GM08714 (cell line): ENCODE measurements around the gene SLC4A2.

Experiments
- H3K4me3 ChIP-seq: fragments of 200-500 bp; sonication (Bioruptor generic); 2 replicates; pipeline ENCODE4 v1.5.1; 2014; ENCODE audit warnings: mild to moderate bottlenecking, low read length, inconsistent platforms
- ZNF274 ChIP-seq: IDR thresholded peaks from 2 replicates; pipeline ENCODE4 v1.6.1; 2012; ENCODE audit warnings: mild to moderate bottlenecking, low read depth, low read length

The SLC4A2 gene

GRCh38 chr7:151089893-151090730 lies 30.7 kb downstream of the SLC4A2 start:
- H3K4me3 ChIP-seq: no peak overlapping the region
- TF ChIP-seq ZNF274: no peak

- no peak overlapping the region for H3K4me3 ChIP-seq
- no peak for TF ChIP-seq ZNF274
These were observed 31.6 kb downstream of the SLC4A2 start for GRCh38 chr7:151091003-151091402.

- no peak overlapping the region for H3K4me3 ChIP-seq
- TF ChIP-seq ZNF274: no peak
These were observed 32.0 kb downstream of the SLC4A2 start for GRCh38 chr7:151091431-151091830.

- H3K4me3 ChIP-seq: no peak overlapping the region
- no peak for TF ChIP-seq ZNF274
These were observed 32.6 kb downstream of the SLC4A2 start for GRCh38 chr7:151091988-151092387.

- TF ChIP-seq ZNF274: no peak
- H3K4me3 ChIP-seq: no peak overlapping the region
These were observed 34.4 kb downstream of the SLC4A2 start for GRCh38 chr7:151093748-151094147.

GRCh38 chr7:151094675-151095074 lies 35.3 kb downstream of the SLC4A2 start:
- no peak overlapping the region for H3K4me3 ChIP-seq
- no peak for TF ChIP-seq ZNF274

- TF ChIP-seq ZNF274: no peak
- no peak overlapping the region for H3K4me3 ChIP-seq
These were observed 35.9 kb downstream of the SLC4A2 start for GRCh38 chr7:151095123-151095797.

- TF ChIP-seq ZNF274: no peak
- no peak overlapping the region for H3K4me3 ChIP-seq
These were observed 36.6 kb downstream of the SLC4A2 start for GRCh38 chr7:151095828-151096475.

- H3K4me3 ChIP-seq: no peak overlapping the region
- TF ChIP-seq ZNF274: no peak
These were observed 40.3 kb downstream of the SLC4A2 start for GRCh38 chr7:151099486-151100211.

GRCh38 chr7:151100921-151101320 lies 41.5 kb downstream of the SLC4A2 start:
- no peak for TF ChIP-seq ZNF274
- H3K4me3 ChIP-seq: no peak overlapping the region

- no peak overlapping the region for H3K4me3 ChIP-seq
- TF ChIP-seq ZNF274: no peak
These were observed 42.4 kb downstream of the SLC4A2 start for GRCh38 chr7:151101621-151102396.

- no peak overlapping the region for H3K4me3 ChIP-seq
- no peak for TF ChIP-seq ZNF274
These were observed 43.6 kb downstream of the SLC4A2 start for GRCh38 chr7:151102991-151103390.

GRCh38 chr7:151103973-151104372 lies 44.6 kb downstream of the SLC4A2 start:
- H3K4me3 ChIP-seq: no peak overlapping the region
- TF ChIP-seq ZNF274: no peak

GRCh38 chr7:151104411-151105235 lies 45.2 kb downstream of the SLC4A2 start:
- TF ChIP-seq ZNF274: no peak
- H3K4me3 ChIP-seq: no peak overlapping the region
